ENCODE measurements around the gene HOXD9.

GRCh38 chr2:176105078-176105729 is 17.3 kb upstream of the HOXD9 start:
- TF ChIP-seq CTCF (IDR thresholded peaks at IDR 0.05; ENCODE audit: control extremely low read depth in 1 of 3, insufficient read depth in 1 of 3, low read depth in 1 of 3, low read length in 3 of 3): no peak
- TF ChIP-seq BCL11A (IDR thresholded peaks at IDR 0.05; ENCODE audit: low read depth in 2 of 2, low read length in 2 of 2): no peak
- no peak for TF ChIP-seq EP300 (IDR thresholded peaks at IDR 0.05; ENCODE audit: borderline replicate concordance in 1 of 2, low read depth in 2 of 2, low read length in 2 of 2)
- no peak for TF ChIP-seq MAX (IDR thresholded peaks at IDR 0.05)
- TF ChIP-seq POLR2A (IDR thresholded peaks at IDR 0.05; ENCODE audit: control extremely low read depth in 1 of 2, low read depth in 2 of 2, low read length in 2 of 2): no peak
- TF ChIP-seq JUN (IDR thresholded peaks at IDR 0.05; ENCODE audit: low read depth, low read length): no peak
- no peak for TF ChIP-seq FOSL1 (IDR thresholded peaks at IDR 0.05; ENCODE audit: insufficient read depth, low read depth, low read length)
- no peak for TF ChIP-seq GABPA (IDR thresholded peaks at IDR 0.05; ENCODE audit: borderline replicate concordance, insufficient read depth, low read length)
